ENCODE measurements around the gene UBXN6. TPM values are rescaled to one million over a fixed set of nuclear protein-coding genes. Genes with fewer than 3 reads are reported as not detected.

Gene UBXN6
- total and polyA plus RNA-seq, 11 donors: 75.1 to 137 (median 113) TPM

GRCh38 chr19:4405977-4406376 lies 51.6 kb downstream of the UBXN6 start:
- H3K4me3 ChIP-seq: no peak overlapping the region
- no peaks in the 10 kb centered on the region for H3K9me3 ChIP-seq
- ATAC-seq: no peak
- no peak overlapping the region for H3K27ac ChIP-seq
- H3K36me3 ChIP-seq: peaks cover 0 to 12% (median 2%) of the 10 kb centered on the region in 9 donors
- intact Hi-C loops (cut with DNase I): loop anchor here in 2 of 10 donors (10.0 kb wide), 2 partner anchors 49 to 141 kb away; partner anchors contain the start of gene UBXN6 (in 1 of the 2)
- H3K27me3 ChIP-seq: no peaks in the 10 kb centered on the region
- H3K4me1 ChIP-seq: peaks cover 4 to 27% (median 17%) of the 10 kb centered on the region in 12 donors
- no peak for DNase-seq
- TF ChIP-seq POLR2A (IDR thresholded peaks at IDR 0.05) (no peak), CTCF (IDR thresholded peaks at IDR 0.05) (no peak)
- WGBS, 4 donors: 67 to 84% (median 79%) methylated on average over 8 of the region's 8 CpGs

GRCh38 chr19:4403005-4403761 lies 54.4 kb downstream of the UBXN6 start:
- Histone ChIP-seq H3K27ac (peak overlapping the region in 6 of 12 donors; percentile 51 to 94 (median 88)), H3K9me3 (no peaks in the 10 kb centered on the region), H3K4me1 (peaks cover 4 to 44% (median 27%) of the 10 kb centered on the region in 12 donors), H3K27me3 (no peaks in the 10 kb centered on the region), H3K36me3 (no peaks in the 10 kb centered on the region), H3K4me3 (peak overlapping the region; percentile 45 to 97 (median 78))
- no peak for ATAC-seq
- WGBS, 4 donors: 11 to 16% (median 14%) methylated on average over 19 to 32 of the region's 32 CpGs
- intact Hi-C loops (cut with DNase I): loop anchor here in 4 of 10 donors (2.0 to 10.0 kb wide), 5 partner anchors 52 to 138 kb away; partner anchors contain the start of genes MPND (in 1 of the 4) and UBXN6 (in 1 of the 4)
- TF ChIP-seq POLR2A (IDR thresholded peaks at IDR 0.05): no peak
- TF ChIP-seq CTCF (IDR thresholded peaks at IDR 0.05): no peak
- DNase-seq: peak in 1 of 5 donors; percentile 31

GRCh38 chr19:4402171-4403004 lies 55.2 kb downstream of the UBXN6 start, which contains the start of gene CHAF1A:
CHAF1A (plus strand) TSS chr19:4402640; CDS start chr19:4402763, 123 bp downstream.
- ATAC-seq (peak; percentile 95 to 99 (median 98)), DNase-seq (peak; percentile 99 to 100 (median 99))
- H3K27ac ChIP-seq: peak within 1 kb of the TSS; percentile 73 to 95 (median 88)
- no peaks in the 10 kb centered on the region for H3K9me3 ChIP-seq
- intact Hi-C loops (cut with DNase I): loop anchor here in 4 of 10 donors (2.0 to 10.0 kb wide), 5 partner anchors 52 to 138 kb away; partner anchors contain the start of genes MPND (in 1 of the 4) and UBXN6 (in 1 of the 4)
- H3K36me3 ChIP-seq: peaks cover 0 to 2% (median 0%) of the 10 kb centered on the region in 9 donors
- TF ChIP-seq POLR2A (IDR thresholded peaks at IDR 0.05): peak in 1 of 2 donors; percentile 50
- TF ChIP-seq CTCF (IDR thresholded peaks at IDR 0.05): no peak
- no peaks in the 10 kb centered on the region for H3K27me3 ChIP-seq
- H3K4me1 ChIP-seq: peaks cover 4 to 52% (median 35%) of the 10 kb centered on the region in 12 donors
- whole genome bisulfite sequencing, 4 donors: 0 to 1% (median 1%) methylated on average over 55 to 84 of the region's 84 CpGs
- H3K4me3 ChIP-seq: peak within 1 kb of the TSS; percentile 45 to 97 (median 78)

All from heart left ventricle (tissue), 16 donors.